ENCODE measurements around the gene WNT3A.

Gene WNT3A

GRCh38 chr1:228037401-228038386 is 30.9 kb downstream of the WNT3A start:
- DNase-seq (ENCODE audit: low read depth in 1 of 2, low spot score in 1 of 2), result no peak
- Histone ChIP-seq H3K27me3 (ENCODE audit: insufficient read depth, poor library complexity, severe bottlenecking) (peaks cover 17% of the 10 kb centered on the region), H3K4me3 (replicated peaks; ENCODE audit: insufficient read depth, low read length) (no peak overlapping the region), H3K27ac (replicated peaks) (no peak overlapping the region)
- no peak for TF ChIP-seq SPI1 (IDR thresholded peaks at IDR 0.05; ENCODE audit: borderline replicate concordance, low read depth)
- TF ChIP-seq REST (IDR thresholded peaks at IDR 0.05; ENCODE audit: insufficient replicate concordance, low read depth), result no peak
- TF ChIP-seq POLR2AphosphoS5 (IDR thresholded peaks at IDR 0.05; ENCODE audit: low read depth), result no peak
- no peak for TF ChIP-seq CTCF (IDR thresholded peaks at IDR 0.05; ENCODE audit: insufficient read depth, low read length)
- no peak for TF ChIP-seq GABPA (IDR thresholded peaks at IDR 0.05; ENCODE audit: low read depth)

GRCh38 chr1:228038387-228039005 is 31.7 kb downstream of the WNT3A start:
- no peak for TF ChIP-seq POLR2AphosphoS5 (IDR thresholded peaks at IDR 0.05; ENCODE audit: low read depth)
- no peak for TF ChIP-seq CTCF (IDR thresholded peaks at IDR 0.05; ENCODE audit: insufficient read depth, low read length)
- no peak for TF ChIP-seq REST (IDR thresholded peaks at IDR 0.05; ENCODE audit: insufficient replicate concordance, low read depth)
- TF ChIP-seq GABPA (IDR thresholded peaks at IDR 0.05; ENCODE audit: low read depth), result no peak
- no peak for TF ChIP-seq SPI1 (IDR thresholded peaks at IDR 0.05; ENCODE audit: borderline replicate concordance, low read depth)
- H3K27me3 ChIP-seq (ENCODE audit: insufficient read depth, poor library complexity, severe bottlenecking), result peaks cover 17% of the 10 kb centered on the region
- H3K27ac ChIP-seq (replicated peaks), result no peak overlapping the region
- H3K4me3 ChIP-seq (replicated peaks; ENCODE audit: insufficient read depth, low read length), result no peak overlapping the region
- no peak for DNase-seq (ENCODE audit: low read depth in 1 of 2, low spot score in 1 of 2)

- H3K27ac ChIP-seq (replicated peaks), result no peak overlapping the region
- no peak overlapping the region for H3K4me3 ChIP-seq (replicated peaks; ENCODE audit: insufficient read depth, low read length)
- no peak for DNase-seq (ENCODE audit: low read depth in 1 of 2, low spot score in 1 of 2)
- peaks cover 16% of the 10 kb centered on the region for H3K27me3 ChIP-seq (ENCODE audit: insufficient read depth, poor library complexity, severe bottlenecking)
- TF ChIP-seq SPI1 (IDR thresholded peaks at IDR 0.05; ENCODE audit: borderline replicate concordance, low read depth), result no peak
- no peak for TF ChIP-seq REST (IDR thresholded peaks at IDR 0.05; ENCODE audit: insufficient replicate concordance, low read depth)
- TF ChIP-seq POLR2AphosphoS5 (IDR thresholded peaks at IDR 0.05; ENCODE audit: low read depth), result no peak
- TF ChIP-seq GABPA (IDR thresholded peaks at IDR 0.05; ENCODE audit: low read depth), result no peak
- no peak for TF ChIP-seq CTCF (IDR thresholded peaks at IDR 0.05; ENCODE audit: insufficient read depth, low read length)
Observed at GRCh38 chr1:228039006-228039903, 32.5 kb downstream of the WNT3A start.

All from HL-60 (cell line).